Measurements from ENCODE around the gene PLXDC1. TPM values are rescaled to one million over a fixed set of nuclear protein-coding genes. Genes with fewer than 3 reads are reported as not detected.

PLXDC1 gene
- total and polyA plus RNA-seq, 2 of the 13 experiments (the other 11 are each of a cell fraction or from before 2014, with no cell fraction given): not detected

- TF ChIP-seq ELF1 (CRISPR knock-in tag; IDR thresholded peaks at IDR 0.05): peak; percentile 96
- 0 out of 2 replicates have a peak, but pooled peaks have one; percentile 1 for TF ChIP-seq ZNF20 (CRISPR knock-in tag; IDR thresholded peaks at IDR 0.05)
- no peak for TF ChIP-seq NFAT5 (CRISPR knock-in tag; IDR thresholded peaks at IDR 0.05)
- TF ChIP-seq ZNF501 (CRISPR knock-in tag; IDR thresholded peaks at IDR 0.05): peak; percentile 73
- TF ChIP-seq RFX3 (CRISPR knock-in tag; IDR thresholded peaks at IDR 0.05): no peak; the same call in 1 of the 2 replicates
- TF ChIP-seq ZNF577 (CRISPR knock-in tag; IDR thresholded peaks at IDR 0.05; ENCODE audit: borderline replicate concordance, low read depth): no peak
- no peak; the same call in 1 of the 2 replicates for TF ChIP-seq ZNF563 (CRISPR knock-in tag; IDR thresholded peaks at IDR 0.05)
- TF ChIP-seq GATAD1 (CRISPR knock-in tag; IDR thresholded peaks at IDR 0.05): peak; percentile 92
- peak; percentile 87 for TF ChIP-seq CEBPG (CRISPR knock-in tag; IDR thresholded peaks at IDR 0.05)
- TF ChIP-seq GABPA (IDR thresholded peaks at IDR 0.05; ENCODE audit: low read depth, low read length): peak; percentile 69
- peak; percentile 95 for TF ChIP-seq GABPA (CRISPR knock-in tag; IDR thresholded peaks at IDR 0.05; ENCODE audit: low read depth)
- TF ChIP-seq TARDBP (CRISPR knock-in tag; IDR thresholded peaks at IDR 0.05): 0 out of 2 replicates have a peak, but pooled peaks have one; percentile 16
- peak; percentile 13; the same call in 1 of the 2 replicates for TF ChIP-seq ARNT2 (CRISPR knock-in tag; IDR thresholded peaks at IDR 0.05; ENCODE audit: low read depth)
- TF ChIP-seq SP1 (IDR thresholded peaks at IDR 0.05): no peak
- TF ChIP-seq SP1 (CRISPR knock-in tag; IDR thresholded peaks at IDR 0.05): no peak
- TF ChIP-seq GABPB1 (CRISPR knock-in tag; IDR thresholded peaks at IDR 0.05): peak; percentile 86
- 0 out of 2 replicates have a peak, but pooled peaks have one; percentile 28 for TF ChIP-seq ZNF850 (CRISPR knock-in tag; conservative IDR thresholded peaks at IDR 0.05)
- 0 out of 2 replicates have a peak, but pooled peaks have one; percentile 10 for TF ChIP-seq ZBTB40 (IDR thresholded peaks at IDR 0.05)
- TF ChIP-seq ZBTB40 (CRISPR knock-in tag; IDR thresholded peaks at IDR 0.05): no peak
- TF ChIP-seq TMF1 (CRISPR knock-in tag; IDR thresholded peaks at IDR 0.05; ENCODE audit: low read depth): no peak
These were observed 48.3 kb upstream of the PLXDC1 start (continued) for GRCh38 chr17:39199820-39200069.
